Heart right ventricle (tissue), 16 donors: ENCODE data around the gene WDR26. TPM values are rescaled to one million over a fixed set of nuclear protein-coding genes. Genes with fewer than 3 reads are reported as not detected.

ENCODE experiments used
- ATAC-seq, 8 donors: fragments of 200-7000 bp; cut with Tn5 transposase; one replicate each; pipeline ENCODE4 v1.9.1; 2020; ENCODE audit warnings: mild to moderate bottlenecking in 8 of 8, moderate library complexity in 8 of 8, moderate number of reproducible peaks in 1 of 8
- DNase-seq, 2 donors: peaks; one replicate each; pipeline ENCODE4 v3.0.0-alpha.2; 2020
- H3K27ac ChIP-seq, 10 donors: fragments of 200-600 bp; sonication (generic) in 2 of 10; one replicate each; pipeline versions ENCODE4 v1.5.0 to v1.8.0; 2020 to 2022; ENCODE audit warnings: mild to moderate bottlenecking in 3 of 10
- H3K27me3 ChIP-seq, 7 donors: fragments of 200-600 bp; one replicate each; pipeline ENCODE4 v1.8.0; 2021 to 2022; ENCODE audit warnings: mild to moderate bottlenecking in 2 of 7
- H3K36me3 ChIP-seq, 9 donors: fragments of 200-600 bp; sonication (generic) in 1 of 9; one replicate each; pipeline versions ENCODE4 v1.5.0 to v1.8.0; 2020 to 2022; ENCODE audit warnings: mild to moderate bottlenecking in 2 of 9
- H3K4me1 ChIP-seq, 9 donors: fragments of 200-600 bp; sonication (generic) in 1 of 9; one replicate each; pipeline versions ENCODE4 v1.5.0 to v1.8.0; 2020 to 2022; ENCODE audit warnings: mild to moderate bottlenecking in 4 of 9
- H3K4me3 ChIP-seq, 10 donors: fragments of 200-600 bp; sonication (generic) in 2 of 10; one replicate each; pipeline versions ENCODE4 v1.5.0 to v1.8.0; 2020 to 2022; ENCODE audit warnings: mild to moderate bottlenecking in 7 of 10, moderate library complexity in 2 of 10
- H3K9me3 ChIP-seq, 11 donors: fragments of 200-600 bp in 10 of 11; sonication (generic) in 2 of 11; one replicate each; pipeline versions ENCODE4 v1.5.0 to v1.8.0; 2013 to 2022; ENCODE audit warnings: mild to moderate bottlenecking in 2 of 11, control low read depth in 1 of 11, moderate library complexity in 1 of 11
- WGBS, 2 donors: extraction: QIAGEN DNeasy Blood & Tissue Kit; methylation state at CpG; one replicate each; pipeline ENCODE4 v1.1.7; 2013; ENCODE audit warnings: inconsistent platforms in 1 of 2; 5-methylcytosine and 5-hydroxymethylcytosine counted together
- intact Hi-C, 10 donors: fragments of 100-400 bp; cut with DNase I; formaldehyde crosslinking; loops; one replicate each; pipeline versions ENCODE4 v1.11.1 to v1.14.2; 2022
- polyA plus RNA-seq, 2 donors: library from polyadenylated mRNA; stranded (reverse); fragments of 200-250 nt; gene quantifications; one replicate each; pipeline ENCODE4 v1.2.3, GENCODE V29; 2013
- total RNA-seq, 10 donors: library from RNA; stranded (reverse); fragmentation: NEBNext Ultra II Directional in 3 of 10; extraction: Animal tissue kit (Norgen Biotek cat#: 25700) in 3 of 10; gene quantifications; one replicate each; pipeline versions ENCODE4 v1.2.1 to v1.2.4, GENCODE V29; 2021 to 2023
- TF ChIP-seq, protein P1 (sequence below), 9 donors: fragments of 200-600 bp; sonication (generic) in 2 of 9; IDR thresholded peaks; one replicate each; pipeline versions ENCODE4 v1.5.0 to v1.8.0; 2021 to 2022; ENCODE audit warnings: antibody characterized with exemption in 9 of 9, mild to moderate bottlenecking in 5 of 9, moderate library complexity in 1 of 9
- donor health status: Arrhythmogenic right ventricular cardiomyopathy.
- donor health status: ischemic (EF 13 %, LVEDD 7.1; RV severe dilation, severe dysfunction).
- donor health status: healthy with polysubstance abuse.
- donor health status: DM: no; HTN: yes; CAD: no.
- donor health status: DM: no; HTN: no; CAD: no.
- donor health status: ischemic (EF 25% LVEDD 6.9; RV normal size, moderate dysfunction).
- donor health status: ischemic (EF 25% LVEDD 5.7; RV mildly dilated, moderate dysfunction).
- donor health status: healthy.
- donor health status: DM: yes; HTN: yes; CAD: no.
- donor health status: Ischemic cardiomyopathy.
- donor health status: ischemic (EF 35%, LVEDD 5.7; RV mildly dilated, moderate dysfunction).
- donor health status: nonischemic (EF 11% LVEDD 7.7; RV severe dilation, severe dysfunction).
- donor health status: DM: yes; HTN: yes; CAD: no.
- donor health status: PGD.
- donor health status: ischemic (EF 29% LVEDD 5.4; RV normal size, mild dysfunction).
- donor health status: nonischemic (EF 23%, LVEDD 6.1; RV moderate dilation, normal function).

WDR26 gene
- total and polyA plus RNA-seq, 12 donors = 15.8 to 81.3 (median 69.3) TPM

DNA sequence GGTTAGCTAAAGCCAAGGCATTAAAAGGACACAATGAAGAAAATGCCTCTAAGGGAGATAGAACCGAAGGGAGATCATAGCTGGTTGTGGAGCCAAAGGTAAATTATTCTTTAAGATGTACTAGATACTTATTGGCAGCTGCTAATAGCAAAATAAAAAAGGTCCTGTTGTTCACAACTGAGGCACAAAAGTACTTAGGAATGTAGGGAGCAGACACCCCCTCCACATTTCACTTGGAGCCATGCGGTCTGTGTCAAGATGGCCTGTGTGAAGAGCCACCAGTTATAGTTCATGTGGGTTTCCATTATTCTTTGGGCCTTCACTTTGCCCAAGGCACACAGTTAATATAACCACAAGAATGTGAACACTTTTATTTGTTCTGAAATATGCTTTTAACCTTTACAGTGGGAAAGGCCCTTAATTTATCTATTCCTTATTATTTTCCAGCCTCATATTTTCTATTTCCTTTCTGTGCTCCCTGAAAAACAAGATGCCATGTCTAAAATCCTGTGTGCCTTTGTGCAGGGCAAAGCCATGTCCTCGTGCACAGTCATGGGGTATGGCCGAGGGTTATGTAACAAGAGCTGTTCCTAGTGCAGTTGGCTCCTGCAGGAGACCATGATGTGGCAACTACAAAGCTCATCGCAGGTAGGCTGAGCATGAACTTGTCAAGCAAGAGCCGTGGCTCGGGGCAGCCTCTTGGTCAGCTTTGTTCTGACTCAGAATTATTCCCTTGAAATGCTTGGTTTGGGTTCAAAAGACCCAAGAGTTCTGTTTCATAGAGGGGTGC lies 16.2 kb upstream of the WDR26 start:
- Histone ChIP-seq H3K4me1 (peaks cover 0 to 22% (median 7%) of the 10 kb centered on the region in 9 donors), H3K27ac (no peak overlapping the region), H3K36me3 (peaks cover 0 to 9% (median 0%) of the 10 kb centered on the region in 9 donors), H3K27me3 (no peaks in the 10 kb centered on the region), H3K4me3 (no peak overlapping the region), H3K9me3 (no peaks in the 10 kb centered on the region)
- 95 to 96% methylated on average over 7 of the region's 7 CpGs for WGBS, 2 donors
- DNase-seq (no peak), ATAC-seq (no peak)
- TF ChIP-seq, protein P1, sequence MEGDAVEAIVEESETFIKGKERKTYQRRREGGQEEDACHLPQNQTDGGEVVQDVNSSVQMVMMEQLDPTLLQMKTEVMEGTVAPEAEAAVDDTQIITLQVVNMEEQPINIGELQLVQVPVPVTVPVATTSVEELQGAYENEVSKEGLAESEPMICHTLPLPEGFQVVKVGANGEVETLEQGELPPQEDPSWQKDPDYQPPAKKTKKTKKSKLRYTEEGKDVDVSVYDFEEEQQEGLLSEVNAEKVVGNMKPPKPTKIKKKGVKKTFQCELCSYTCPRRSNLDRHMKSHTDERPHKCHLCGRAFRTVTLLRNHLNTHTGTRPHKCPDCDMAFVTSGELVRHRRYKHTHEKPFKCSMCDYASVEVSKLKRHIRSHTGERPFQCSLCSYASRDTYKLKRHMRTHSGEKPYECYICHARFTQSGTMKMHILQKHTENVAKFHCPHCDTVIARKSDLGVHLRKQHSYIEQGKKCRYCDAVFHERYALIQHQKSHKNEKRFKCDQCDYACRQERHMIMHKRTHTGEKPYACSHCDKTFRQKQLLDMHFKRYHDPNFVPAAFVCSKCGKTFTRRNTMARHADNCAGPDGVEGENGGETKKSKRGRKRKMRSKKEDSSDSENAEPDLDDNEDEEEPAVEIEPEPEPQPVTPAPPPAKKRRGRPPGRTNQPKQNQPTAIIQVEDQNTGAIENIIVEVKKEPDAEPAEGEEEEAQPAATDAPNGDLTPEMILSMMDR (IDR thresholded peaks at IDR 0.05) = no peak
- intact Hi-C loops = loop anchor here in 3 of 10 donors (10.0 kb wide), 1 partner anchor 336 kb away; the partner anchor contains the start of gene FBXO28 (in 3 of the 3)

DNA sequence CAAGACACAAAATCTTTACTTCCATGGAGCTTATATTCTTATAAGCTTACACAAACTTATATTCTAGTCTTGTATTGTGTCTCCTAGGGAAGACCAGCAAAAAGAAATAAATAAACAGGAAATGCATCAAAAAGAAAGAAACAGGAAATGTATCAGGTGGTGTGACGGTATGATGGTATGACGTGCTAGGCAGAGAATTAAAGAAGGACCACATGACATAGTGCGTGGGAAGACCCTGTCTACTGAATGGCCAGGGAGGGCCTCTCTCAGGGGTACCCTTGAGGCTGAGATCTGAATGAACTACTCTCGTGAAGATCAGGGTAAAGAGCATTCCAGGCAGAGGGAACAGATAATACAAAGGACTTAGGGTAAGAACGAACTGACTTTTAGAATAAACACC lies 15.6 kb upstream of the WDR26 start:
- no peak overlapping the region for H3K27ac ChIP-seq
- DNase-seq = no peak
- H3K36me3 ChIP-seq = peaks cover 0 to 8% (median 0%) of the 10 kb centered on the region in 9 donors
- H3K27me3 ChIP-seq = no peaks in the 10 kb centered on the region
- no peaks in the 10 kb centered on the region for H3K9me3 ChIP-seq
- WGBS, 2 donors = 79 to 81% methylated on average over 5 of the region's 5 CpGs
- no peak for ATAC-seq
- H3K4me1 ChIP-seq = peaks cover 0 to 22% (median 7%) of the 10 kb centered on the region in 9 donors
- TF ChIP-seq, protein P1 (IDR thresholded peaks at IDR 0.05) = no peak
- H3K4me3 ChIP-seq = no peak overlapping the region
- intact Hi-C loops = loop anchor here in 3 of 10 donors (10.0 kb wide), 1 partner anchor 335 kb away; the partner anchor contains the start of gene FBXO28 (in 3 of the 3)

DNA sequence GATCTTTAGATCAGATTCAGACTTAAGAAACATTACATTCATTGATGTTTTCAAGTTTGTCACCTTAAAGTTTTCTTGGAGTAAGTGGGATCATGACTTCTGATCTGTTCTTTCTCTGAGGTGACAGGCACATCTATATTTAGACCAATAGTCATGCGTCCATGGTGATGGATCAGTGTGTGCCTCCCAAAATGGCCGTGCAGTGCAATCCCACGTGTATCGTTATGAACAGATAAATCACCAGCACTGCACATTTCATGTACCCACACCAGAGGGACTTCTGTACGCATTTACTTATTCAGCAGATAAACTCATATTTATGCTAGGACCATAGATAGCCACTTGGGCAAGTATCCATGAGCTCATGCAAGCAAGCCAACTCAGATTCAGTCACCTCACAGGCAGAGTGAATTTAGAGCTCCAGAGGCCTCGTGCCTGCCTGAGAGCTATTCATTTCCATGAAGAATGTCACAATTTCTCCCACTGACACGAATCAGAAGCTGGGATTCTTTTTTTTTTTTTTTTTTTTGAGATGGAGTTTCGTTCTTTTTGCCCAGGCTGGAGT lies 13.9 kb upstream of the WDR26 start:
- intact Hi-C loops = no loop called here
- ATAC-seq = peak in 6 of 8 donors; percentile 52 to 87 (median 76)
- no peaks in the 10 kb centered on the region for H3K36me3 ChIP-seq

DNA sequence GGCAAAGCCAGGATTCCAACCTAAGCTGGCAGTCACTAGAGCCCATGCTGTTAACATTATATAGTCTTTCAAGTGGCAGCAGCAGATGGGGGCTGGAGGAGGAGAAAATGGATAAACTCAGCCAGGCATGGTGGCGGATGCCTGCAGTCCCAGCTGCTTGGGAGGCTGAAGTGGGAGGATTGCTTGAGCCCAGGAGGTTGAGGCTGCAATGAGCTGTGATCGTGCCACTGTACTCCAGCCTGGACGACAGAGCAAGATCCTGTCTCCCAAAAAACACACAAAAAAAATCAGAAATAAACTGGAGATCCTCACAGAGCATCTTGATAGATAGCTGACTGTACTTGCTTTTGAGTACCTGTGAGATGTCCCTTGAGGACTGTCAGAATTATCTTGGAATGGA lies 13.4 kb upstream of the WDR26 start:
- 96 to 97% methylated on average over 3 of the region's 3 CpGs for WGBS, 2 donors
- peak overlapping the region in 2 of 10 donors; percentile 16 for H3K27ac ChIP-seq
- ATAC-seq = no peak

More for the DNA sequence above, 13.9 kb upstream of the WDR26 start:
- 62 to 66% methylated on average over 8 of the region's 8 CpGs for WGBS, 2 donors
- Histone ChIP-seq H3K9me3 (no peaks in the 10 kb centered on the region), H3K4me3 (no peak overlapping the region), H3K27me3 (no peaks in the 10 kb centered on the region), H3K4me1 (peaks cover 0 to 22% (median 7%) of the 10 kb centered on the region in 9 donors), H3K27ac (peak overlapping the region in 4 of 10 donors; percentile 6 to 16 (median 14))
- TF ChIP-seq, protein P1 (IDR thresholded peaks at IDR 0.05) = no peak
- no peak for DNase-seq

More for the DNA sequence above, 13.4 kb upstream of the WDR26 start:
- TF ChIP-seq, protein P1 (IDR thresholded peaks at IDR 0.05) = no peak
- no peak for DNase-seq
- Histone ChIP-seq H3K4me3 (no peak overlapping the region), H3K9me3 (no peaks in the 10 kb centered on the region), H3K27me3 (no peaks in the 10 kb centered on the region), H3K36me3 (peaks cover 0 to 2% (median 0%) of the 10 kb centered on the region in 9 donors), H3K4me1 (peaks cover 0 to 22% (median 7%) of the 10 kb centered on the region in 9 donors)
- intact Hi-C loops = no loop called here
